H7 (cell line): ENCODE results near the gene SUFU. TPM values are rescaled to one million over a fixed set of nuclear protein-coding genes. Genes with fewer than 3 reads are reported as not detected.
A peak's percentile ranks its signal among the peaks of the same experiment; 100 is the strongest.

ENCODE experiments used
- DNase-seq: peaks from one replicate; pipeline ENCODE4 v3.0.0; 2012
- H3K27me3 ChIP-seq: 2 replicates; pipeline ENCODE4 v1.6.0; 2011; ENCODE audit warnings: mild to moderate bottlenecking, low read length; ENCODE audit not compliant: control insufficient read depth, insufficient read depth
- H3K36me3 ChIP-seq: replicated peaks from 2 replicates; pipeline ENCODE4 v1.5.1; 2011; ENCODE audit warnings: low read length; ENCODE audit not compliant: control insufficient read depth, insufficient read depth
- H3K4me3 ChIP-seq: 2 replicates; pipeline ENCODE4 v1.5.1; 2011; ENCODE audit warnings: low read depth, mild to moderate bottlenecking, control low read depth, low read length, moderate library complexity; ENCODE audit not compliant: insufficient read depth
- total RNA-seq: library from RNA; depleted of rRNA; stranded (reverse); fragments of >200 nt; shearing (Covaris generic); gene quantifications from 2 replicates; pipeline ENCODE4 v1.2.3, GENCODE V29; 2014

SUFU gene
- total RNA-seq, 1 experiment from 2014 or later, result 3.5 TPM

GRCh38 chr10:102649797-102650654 lies 146.3 kb downstream of the SUFU start:
- peaks cover 3% of the 10 kb centered on the region for H3K36me3 ChIP-seq
- H3K27me3 ChIP-seq, result no peaks in the 10 kb centered on the region
- DNase-seq, result peak; percentile 81
- no peak overlapping the region for H3K4me3 ChIP-seq

GRCh38 chr10:102650655-102651454 lies 147.1 kb downstream of the SUFU start:
- peaks cover 6% of the 10 kb centered on the region for H3K36me3 ChIP-seq
- H3K27me3 ChIP-seq, result no peaks in the 10 kb centered on the region
- DNase-seq, result peak; percentile 55
- no peak overlapping the region for H3K4me3 ChIP-seq

GRCh38 chr10:102651455-102652169 lies 147.8 kb downstream of the SUFU start:
- H3K4me3 ChIP-seq, result no peak overlapping the region
- peak; percentile 49 for DNase-seq
- no peaks in the 10 kb centered on the region for H3K27me3 ChIP-seq
- peaks cover 9% of the 10 kb centered on the region for H3K36me3 ChIP-seq

- peaks cover 9% of the 10 kb centered on the region for H3K36me3 ChIP-seq
- H3K4me3 ChIP-seq, result no peak overlapping the region
- peak; percentile 22 for DNase-seq
- H3K27me3 ChIP-seq, result no peaks in the 10 kb centered on the region
These were observed 148.6 kb downstream of the SUFU start for GRCh38 chr10:102652170-102652916.

- Histone ChIP-seq H3K4me3 (no peak overlapping the region), H3K36me3 (peaks cover 9% of the 10 kb centered on the region), H3K27me3 (no peaks in the 10 kb centered on the region)
- DNase-seq, result peak; percentile 26
These were observed 149.3 kb downstream of the SUFU start for GRCh38 chr10:102653060-102653459.

- Histone ChIP-seq H3K4me3 (no peak overlapping the region), H3K36me3 (peaks cover 9% of the 10 kb centered on the region), H3K27me3 (no peaks in the 10 kb centered on the region)
- DNase-seq, result no peak
These were observed 150.8 kb downstream of the SUFU start for GRCh38 chr10:102654566-102654965.

- H3K4me3 ChIP-seq, result no peak overlapping the region
- H3K27me3 ChIP-seq, result no peaks in the 10 kb centered on the region
- DNase-seq, result no peak
These were observed 151.2 kb downstream of the SUFU start for GRCh38 chr10:102654969-102655368.

GRCh38 chr10:102656026-102656425 lies 152.3 kb downstream of the SUFU start:
- peak; percentile 38 for DNase-seq
- peaks cover 9% of the 10 kb centered on the region for H3K36me3 ChIP-seq
- no peaks in the 10 kb centered on the region for H3K27me3 ChIP-seq
- no peak overlapping the region for H3K4me3 ChIP-seq

More at GRCh38 chr10:102654969-102655368, 151.2 kb downstream of the SUFU start:
- peaks cover 9% of the 10 kb centered on the region for H3K36me3 ChIP-seq

- Histone ChIP-seq H3K27me3 (no peaks in the 10 kb centered on the region), H3K4me3 (no peak overlapping the region), H3K36me3 (peaks cover 9% of the 10 kb centered on the region)
- DNase-seq, result peak; percentile 46
These were observed 153.1 kb downstream of the SUFU start for GRCh38 chr10:102656791-102657371.

- no peak overlapping the region for H3K4me3 ChIP-seq
- H3K36me3 ChIP-seq, result peaks cover 9% of the 10 kb centered on the region
These were observed 153.7 kb downstream of the SUFU start for GRCh38 chr10:102657451-102657850.

GRCh38 chr10:102657984-102658724 lies 154.4 kb downstream of the SUFU start:
- H3K27me3 ChIP-seq, result no peaks in the 10 kb centered on the region
- peaks cover 9% of the 10 kb centered on the region for H3K36me3 ChIP-seq
- peak; percentile 30 for DNase-seq
- no peak overlapping the region for H3K4me3 ChIP-seq

More at GRCh38 chr10:102657451-102657850, 153.7 kb downstream of the SUFU start:
- H3K27me3 ChIP-seq, result no peaks in the 10 kb centered on the region
- peak; percentile 39 for DNase-seq

- DNase-seq, result no peak
- Histone ChIP-seq H3K27me3 (no peaks in the 10 kb centered on the region), H3K36me3 (peaks cover 8% of the 10 kb centered on the region), H3K4me3 (no peak overlapping the region)
These were observed 155.0 kb downstream of the SUFU start for GRCh38 chr10:102658802-102659201.
